ENCODE measurements around the gene SH3GLB2.

SH3GLB2 gene

DNA sequence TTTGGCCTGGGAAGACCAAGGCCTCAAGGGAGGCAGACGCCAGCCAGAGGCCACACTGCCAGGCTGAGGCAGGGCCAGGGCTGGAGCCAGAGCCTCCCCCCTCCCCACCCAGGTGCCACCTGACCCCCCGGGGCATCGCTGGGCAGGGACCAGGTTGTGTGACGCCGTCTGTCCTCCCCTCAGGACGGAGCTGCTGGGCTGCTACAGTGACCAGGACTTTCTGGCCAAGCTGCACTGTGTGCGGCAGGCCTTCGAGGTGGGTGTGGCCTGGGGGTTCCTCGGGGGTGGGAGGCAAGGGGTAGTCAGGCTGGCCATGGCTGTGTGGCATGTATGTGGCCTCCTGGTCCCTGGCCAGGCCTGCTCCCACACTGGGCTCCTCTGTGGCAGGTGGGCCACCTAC, 34.9 kb upstream of the SH3GLB2 start:
- peaks cover 70% of the 10 kb centered on the region for H3K36me3 ChIP-seq (ENCODE audit: insufficient read depth, insufficient read length, low read length)
- no peaks in the 10 kb centered on the region for H3K4me1 ChIP-seq (ENCODE audit: insufficient read depth, insufficient read length)
- H3K27me3 ChIP-seq (ENCODE audit: insufficient read depth, insufficient read length), result no peaks in the 10 kb centered on the region
- H3K4me3 ChIP-seq (ENCODE audit: insufficient read length, low read depth), result no peak overlapping the region
- H3K9me3 ChIP-seq (ENCODE audit: insufficient read depth, low read length), result no peaks in the 10 kb centered on the region
- no peak overlapping the region for H3K9ac ChIP-seq (ENCODE audit: insufficient read length, low read depth)
- TF ChIP-seq YY1 (IDR thresholded peaks at IDR 0.05; ENCODE audit: insufficient read depth, insufficient read length), result no peak
- no peak for TF ChIP-seq SUZ12 (IDR thresholded peaks at IDR 0.05; ENCODE audit: extremely low read depth, insufficient read depth, insufficient read length)
- TF ChIP-seq ZNF274 (IDR thresholded peaks at IDR 0.05; ENCODE audit: low read depth, low read length), result no peak
- no peak for DNase-seq (ENCODE audit: low read depth, low spot score)

- TF ChIP-seq YY1 (IDR thresholded peaks at IDR 0.05; ENCODE audit: insufficient read depth, insufficient read length) (no peak), SUZ12 (IDR thresholded peaks at IDR 0.05; ENCODE audit: extremely low read depth, insufficient read depth, insufficient read length) (no peak), ZNF274 (IDR thresholded peaks at IDR 0.05; ENCODE audit: low read depth, low read length) (no peak)
- Histone ChIP-seq H3K27me3 (ENCODE audit: insufficient read depth, insufficient read length) (no peaks in the 10 kb centered on the region), H3K9ac (ENCODE audit: insufficient read length, low read depth) (no peak overlapping the region), H3K4me3 (ENCODE audit: insufficient read length, low read depth) (no peak overlapping the region), H3K36me3 (ENCODE audit: insufficient read depth, insufficient read length, low read length) (peaks cover 68% of the 10 kb centered on the region), H3K4me1 (ENCODE audit: insufficient read depth, insufficient read length) (no peaks in the 10 kb centered on the region), H3K9me3 (ENCODE audit: insufficient read depth, low read length) (no peaks in the 10 kb centered on the region)
- no peak for DNase-seq (ENCODE audit: low read depth, low spot score)
These were observed 32.9 kb upstream of the SH3GLB2 start for GRCh38 chr9:129060991-129061390.

DNA sequence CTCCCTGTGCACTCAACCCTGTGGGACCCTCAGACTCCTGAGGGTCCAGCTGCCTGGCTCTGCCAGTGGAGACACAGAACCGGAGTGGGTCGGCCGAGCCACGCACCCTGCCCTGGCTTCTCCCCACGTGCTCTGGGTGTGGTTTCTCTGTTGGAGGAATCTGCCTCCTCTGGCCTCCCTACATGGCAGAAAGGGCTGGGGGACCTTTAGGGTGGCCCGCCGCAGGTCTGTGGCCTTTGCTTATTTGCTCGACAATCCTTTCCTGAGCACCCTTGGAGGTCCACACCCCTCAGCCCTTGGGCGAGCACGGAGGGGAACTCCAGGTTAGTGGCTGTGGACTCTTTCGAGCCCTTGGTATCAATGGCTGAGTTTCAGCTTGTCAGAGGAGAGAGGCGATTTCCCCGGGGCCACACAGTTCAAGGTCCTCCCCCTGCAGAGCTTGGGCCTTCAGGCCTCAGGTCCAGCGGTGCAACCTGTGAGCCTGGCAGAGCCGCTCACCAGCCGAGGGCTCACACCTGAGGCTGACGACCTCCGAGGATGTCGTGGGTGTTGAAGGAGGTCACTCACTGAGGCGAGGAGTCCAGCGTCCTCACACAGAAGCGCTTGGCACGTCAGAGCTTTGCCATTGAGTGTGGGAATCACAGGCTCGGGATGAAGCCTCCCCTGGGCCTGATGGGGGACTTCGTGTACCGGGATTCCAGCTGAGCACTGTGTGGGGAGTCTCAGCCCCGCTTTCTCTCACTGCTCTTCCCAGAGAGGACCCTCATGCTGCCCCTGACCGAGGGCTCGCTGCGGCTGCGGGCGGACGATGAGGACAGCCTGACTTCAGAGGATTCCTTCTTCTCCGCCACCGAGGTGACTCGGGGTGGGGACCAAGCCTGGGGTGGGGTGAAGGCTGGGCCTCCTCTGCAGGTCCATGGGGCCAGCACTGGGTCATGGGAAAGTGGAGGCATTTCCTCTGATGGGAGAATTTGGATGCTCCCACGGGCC, 32.0 kb upstream of the SH3GLB2 start:
- TF ChIP-seq ZNF274 (IDR thresholded peaks at IDR 0.05; ENCODE audit: low read depth, low read length) (no peak), SUZ12 (IDR thresholded peaks at IDR 0.05; ENCODE audit: extremely low read depth, insufficient read depth, insufficient read length) (no peak), YY1 (IDR thresholded peaks at IDR 0.05; ENCODE audit: insufficient read depth, insufficient read length) (no peak)
- DNase-seq (ENCODE audit: low read depth, low spot score), result no peak
- Histone ChIP-seq H3K27me3 (ENCODE audit: insufficient read depth, insufficient read length) (no peaks in the 10 kb centered on the region), H3K9ac (ENCODE audit: insufficient read length, low read depth) (no peak overlapping the region), H3K4me3 (ENCODE audit: insufficient read length, low read depth) (no peak overlapping the region), H3K4me1 (ENCODE audit: insufficient read depth, insufficient read length) (no peaks in the 10 kb centered on the region), H3K9me3 (ENCODE audit: insufficient read depth, low read length) (no peaks in the 10 kb centered on the region), H3K36me3 (ENCODE audit: insufficient read depth, insufficient read length, low read length) (peaks cover 62% of the 10 kb centered on the region)

- H3K9me3 ChIP-seq (ENCODE audit: insufficient read depth, low read length), result no peaks in the 10 kb centered on the region
- peaks cover 54% of the 10 kb centered on the region for H3K36me3 ChIP-seq (ENCODE audit: insufficient read depth, insufficient read length, low read length)
- TF ChIP-seq YY1 (IDR thresholded peaks at IDR 0.05; ENCODE audit: insufficient read depth, insufficient read length) (no peak), SUZ12 (IDR thresholded peaks at IDR 0.05; ENCODE audit: extremely low read depth, insufficient read depth, insufficient read length) (no peak), ZNF274 (IDR thresholded peaks at IDR 0.05; ENCODE audit: low read depth, low read length) (no peak)
- no peaks in the 10 kb centered on the region for H3K27me3 ChIP-seq (ENCODE audit: insufficient read depth, insufficient read length)
- H3K4me3 ChIP-seq (ENCODE audit: insufficient read length, low read depth), result no peak overlapping the region
- H3K4me1 ChIP-seq (ENCODE audit: insufficient read depth, insufficient read length), result no peaks in the 10 kb centered on the region
- no peak overlapping the region for H3K9ac ChIP-seq (ENCODE audit: insufficient read length, low read depth)
- DNase-seq (ENCODE audit: low read depth, low spot score), result no peak
These were observed 31.0 kb upstream of the SH3GLB2 start for GRCh38 chr9:129058965-129059795.

GRCh38 chr9:129054163-129054851, 26.2 kb upstream of the SH3GLB2 start:
- no peaks in the 10 kb centered on the region for H3K9me3 ChIP-seq (ENCODE audit: insufficient read depth, low read length)
- no peak overlapping the region for H3K4me3 ChIP-seq (ENCODE audit: insufficient read length, low read depth)
- no peaks in the 10 kb centered on the region for H3K4me1 ChIP-seq (ENCODE audit: insufficient read depth, insufficient read length)
- no peaks in the 10 kb centered on the region for H3K27me3 ChIP-seq (ENCODE audit: insufficient read depth, insufficient read length)
- DNase-seq (ENCODE audit: low read depth, low spot score), result no peak
- TF ChIP-seq SUZ12 (IDR thresholded peaks at IDR 0.05; ENCODE audit: extremely low read depth, insufficient read depth, insufficient read length), result no peak
- TF ChIP-seq YY1 (IDR thresholded peaks at IDR 0.05; ENCODE audit: insufficient read depth, insufficient read length), result no peak
- no peak for TF ChIP-seq ZNF274 (IDR thresholded peaks at IDR 0.05; ENCODE audit: low read depth, low read length)
- H3K36me3 ChIP-seq (ENCODE audit: insufficient read depth, insufficient read length, low read length), result peaks cover 38% of the 10 kb centered on the region
- H3K9ac ChIP-seq (ENCODE audit: insufficient read length, low read depth), result no peak overlapping the region

GRCh38 chr9:129053020-129053419, 24.9 kb upstream of the SH3GLB2 start:
- Histone ChIP-seq H3K36me3 (ENCODE audit: insufficient read depth, insufficient read length, low read length) (peaks cover 42% of the 10 kb centered on the region), H3K27me3 (ENCODE audit: insufficient read depth, insufficient read length) (no peaks in the 10 kb centered on the region), H3K9me3 (ENCODE audit: insufficient read depth, low read length) (no peaks in the 10 kb centered on the region), H3K4me3 (ENCODE audit: insufficient read length, low read depth) (no peak overlapping the region), H3K9ac (ENCODE audit: insufficient read length, low read depth) (no peak overlapping the region), H3K4me1 (ENCODE audit: insufficient read depth, insufficient read length) (no peaks in the 10 kb centered on the region)
- no peak for TF ChIP-seq ZNF274 (IDR thresholded peaks at IDR 0.05; ENCODE audit: low read depth, low read length)
- TF ChIP-seq SUZ12 (IDR thresholded peaks at IDR 0.05; ENCODE audit: extremely low read depth, insufficient read depth, insufficient read length), result no peak
- no peak for TF ChIP-seq YY1 (IDR thresholded peaks at IDR 0.05; ENCODE audit: insufficient read depth, insufficient read length)
- DNase-seq (ENCODE audit: low read depth, low spot score), result no peak

All from NT2/D1 (cell line).